Mammary epithelial cell (primary cell): ENCODE measurements around the gene LANCL2.

Experiments used
- CTCF ChIP-seq, 2 donors: IDR thresholded peaks in 1 of 2; conservative IDR thresholded peaks in 1 of 2; 2 replicates each; pipeline ENCODE4 v1.5.1; 2011 to 2012; ENCODE audit warnings: inconsistent platforms in 2 of 2, low read length in 2 of 2, mild to moderate bottlenecking in 2 of 2, control low read depth in 1 of 2, low read depth in 1 of 2; ENCODE audit not compliant: insufficient read depth in 1 of 2; ENCODE audit errors: extremely low read depth in 1 of 2
- EZH2 ChIP-seq: IDR thresholded peaks from 2 replicates; pipeline ENCODE4 v1.6.1; 2012; ENCODE audit warnings: low read length, inconsistent platforms, borderline replicate concordance

GRCh38 chr7:55415173-55415778, 50.1 kb downstream of the LANCL2 start:
- TF ChIP-seq CTCF (conservative IDR thresholded peaks at IDR 0.05 in 1 of 2, IDR thresholded peaks at IDR 0.05 in 1 of 2; ENCODE audit: extremely low read depth in 1 of 2, insufficient read depth in 1 of 2, low read depth in 1 of 2, low read length in 2 of 2) (peak; percentile 63 to 79), EZH2 (no peak)
